ENCODE results near the gene MRPS5. TPM values are rescaled to one million over a fixed set of nuclear protein-coding genes. Genes with fewer than 3 reads are reported as not detected.

The MRPS5 gene
- total RNA-seq, 2 experiments from 2014 or later, result 89.6 to 90.2 TPM

DNA sequence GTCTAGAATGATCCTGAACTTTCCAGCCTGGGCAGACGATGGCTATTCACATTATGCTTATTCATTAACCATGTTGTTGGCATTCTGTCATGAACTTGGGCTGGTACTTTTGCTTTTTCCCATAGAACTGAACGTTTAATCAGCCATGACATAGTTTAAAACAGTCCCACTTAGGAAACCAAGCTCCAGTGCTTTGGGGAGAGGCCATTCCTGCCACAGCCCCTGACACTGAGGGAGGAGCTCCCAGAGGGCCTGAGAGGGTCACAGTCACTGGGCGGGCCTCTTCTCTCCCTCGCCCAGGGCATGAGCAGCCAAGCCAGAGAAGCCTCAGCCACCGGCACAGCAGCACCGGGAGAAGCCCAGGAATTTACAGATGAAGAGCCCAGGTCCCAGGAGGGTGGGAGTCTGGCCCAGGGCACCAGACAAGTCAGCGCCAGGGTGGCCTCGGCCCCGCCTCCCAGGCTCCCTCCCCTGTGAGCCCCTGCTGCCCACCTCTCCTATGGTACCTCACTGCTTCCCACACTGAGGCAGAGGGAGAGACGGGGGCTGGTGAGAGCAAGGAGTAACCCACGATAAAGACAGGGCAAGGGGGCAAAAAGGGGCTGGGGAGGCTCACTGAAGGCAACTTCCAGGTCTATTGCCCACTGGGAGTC lies 62.5 kb downstream of the MRPS5 start:
- H3K79me2 ChIP-seq (ENCODE audit: insufficient read depth, low read depth, low read length), result no peaks in the 10 kb centered on the region
- no peaks in the 10 kb centered on the region for H3K36me3 ChIP-seq (ENCODE audit: insufficient read depth, low read length)
- ChIA-PET POLR2A (interaction anchor here (0.5 kb wide), 1 partner anchor 191 kb away, joined by 3 read pairs; no protein-coding TSS in a partner anchor), CTCF (ENCODE audit: unreplicated experiment) (no interaction called here)
- H3K27ac ChIP-seq (ENCODE audit: low read depth, low read length, poor library complexity, severe bottlenecking), result no peak overlapping the region
- H3K4me3 ChIP-seq (ENCODE audit: low read depth, low read length, poor library complexity, severe bottlenecking), result no peak overlapping the region
- no peaks in the 10 kb centered on the region for H3K9me2 ChIP-seq (ENCODE audit: insufficient read depth, low read length)
- intact Hi-C loops (cut with micrococcal nuclease; ENCODE audit: unreplicated experiment), result no loop called here
- no peaks in the 10 kb centered on the region for H3K9me3 ChIP-seq (ENCODE audit: low read length)
- no peak overlapping the region for H3K4me2 ChIP-seq (ENCODE audit: low read length)
- H4K20me1 ChIP-seq (ENCODE audit: insufficient read depth, low read length), result no peaks in the 10 kb centered on the region
- DNase-seq (ENCODE audit: low spot score), result no peak
- no peaks in the 10 kb centered on the region for H3K4me1 ChIP-seq (ENCODE audit: insufficient read depth, low read length, poor library complexity, severe bottlenecking)
- no TSS peak for BruUV-seq (replicated peaks)
- H2AFZ ChIP-seq (ENCODE audit: low read length), result no peak overlapping the region
- TF ChIP-seq, protein P1, sequence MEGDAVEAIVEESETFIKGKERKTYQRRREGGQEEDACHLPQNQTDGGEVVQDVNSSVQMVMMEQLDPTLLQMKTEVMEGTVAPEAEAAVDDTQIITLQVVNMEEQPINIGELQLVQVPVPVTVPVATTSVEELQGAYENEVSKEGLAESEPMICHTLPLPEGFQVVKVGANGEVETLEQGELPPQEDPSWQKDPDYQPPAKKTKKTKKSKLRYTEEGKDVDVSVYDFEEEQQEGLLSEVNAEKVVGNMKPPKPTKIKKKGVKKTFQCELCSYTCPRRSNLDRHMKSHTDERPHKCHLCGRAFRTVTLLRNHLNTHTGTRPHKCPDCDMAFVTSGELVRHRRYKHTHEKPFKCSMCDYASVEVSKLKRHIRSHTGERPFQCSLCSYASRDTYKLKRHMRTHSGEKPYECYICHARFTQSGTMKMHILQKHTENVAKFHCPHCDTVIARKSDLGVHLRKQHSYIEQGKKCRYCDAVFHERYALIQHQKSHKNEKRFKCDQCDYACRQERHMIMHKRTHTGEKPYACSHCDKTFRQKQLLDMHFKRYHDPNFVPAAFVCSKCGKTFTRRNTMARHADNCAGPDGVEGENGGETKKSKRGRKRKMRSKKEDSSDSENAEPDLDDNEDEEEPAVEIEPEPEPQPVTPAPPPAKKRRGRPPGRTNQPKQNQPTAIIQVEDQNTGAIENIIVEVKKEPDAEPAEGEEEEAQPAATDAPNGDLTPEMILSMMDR (conservative IDR thresholded peaks at IDR 0.05; ENCODE audit: low read length), result no peak
- TF ChIP-seq EZH2phosphoT487 (IDR thresholded peaks at IDR 0.05; ENCODE audit: borderline replicate concordance, low read depth, low read length), result no peak

- DNase-seq (ENCODE audit: low spot score), result no peak
- Histone ChIP-seq H3K9me2 (ENCODE audit: insufficient read depth, low read length) (no peaks in the 10 kb centered on the region), H3K9me3 (ENCODE audit: low read length) (no peaks in the 10 kb centered on the region), H2AFZ (ENCODE audit: low read length) (no peak overlapping the region), H3K79me2 (ENCODE audit: insufficient read depth, low read depth, low read length) (no peaks in the 10 kb centered on the region), H3K36me3 (ENCODE audit: insufficient read depth, low read length) (no peaks in the 10 kb centered on the region), H3K4me2 (ENCODE audit: low read length) (no peak overlapping the region), H3K27ac (ENCODE audit: low read depth, low read length, poor library complexity, severe bottlenecking) (no peak overlapping the region), H3K4me1 (ENCODE audit: insufficient read depth, low read length, poor library complexity, severe bottlenecking) (no peaks in the 10 kb centered on the region), H3K4me3 (ENCODE audit: low read depth, low read length, poor library complexity, severe bottlenecking) (no peak overlapping the region), H4K20me1 (ENCODE audit: insufficient read depth, low read length) (no peaks in the 10 kb centered on the region)
- POLR2A ChIA-PET, result no interaction called here
- intact Hi-C loops (cut with micrococcal nuclease; ENCODE audit: unreplicated experiment), result no loop called here
- CTCF ChIA-PET (ENCODE audit: unreplicated experiment), result no interaction called here
- BruUV-seq (replicated peaks), result no TSS peak
- TF ChIP-seq, protein P1 (conservative IDR thresholded peaks at IDR 0.05; ENCODE audit: low read length), result no peak
- no peak for TF ChIP-seq EZH2phosphoT487 (IDR thresholded peaks at IDR 0.05; ENCODE audit: borderline replicate concordance, low read depth, low read length)
Measured at GRCh38 chr2:95058466-95058988, 63.1 kb downstream of the MRPS5 start.

All from OCI-LY7 (cell line).